HepG2 (cell line): ENCODE measurements around the gene TTC4. TPM values are rescaled to one million over a fixed set of nuclear protein-coding genes. Genes with fewer than 3 reads are reported as not detected.

ENCODE experiments used
- BATF2 ChIP-seq: sonication (generic); formaldehyde crosslinking; IDR thresholded peaks from 2 replicates; pipeline ENCODE4 v1.8.0; 2022; ENCODE audit warnings: mild to moderate bottlenecking, missing genetic modification reagents, moderate library complexity
- FOXA3 ChIP-seq: IDR thresholded peaks from 2 replicates; pipeline ENCODE4 v1.6.1; 2016; ENCODE audit warnings: missing genetic modification reagents, missing compliant biosample characterization
- HOXA3 ChIP-seq: sonication (generic); formaldehyde crosslinking; IDR thresholded peaks from 2 replicates; pipeline ENCODE4 v1.5.0; 2020; ENCODE audit warnings: missing genetic modification reagents
- JARID2 ChIP-seq: sonication (generic); formaldehyde crosslinking; IDR thresholded peaks from 2 replicates; pipeline ENCODE4 v1.8.1; 2023; ENCODE audit warnings: missing genetic modification reagents, inconsistent platforms; ENCODE audit not compliant: insufficient replicate concordance
- KAT8 ChIP-seq: IDR thresholded peaks from 2 replicates; pipeline ENCODE4 v1.6.1; 2016; ENCODE audit warnings: missing genetic modification reagents, missing compliant biosample characterization
- LRRFIP1 ChIP-seq: sonication (generic); formaldehyde crosslinking; conservative IDR thresholded peaks from 2 replicates; pipeline ENCODE4 v1.4.0; 2020; ENCODE audit warnings: missing genetic modification reagents
- NR2F6 ChIP-seq, 2 experiments: IDR thresholded peaks; 2 replicates each; pipeline ENCODE4 v1.6.1; 2016; ENCODE audit warnings: antibody characterized with exemption in 1 of 2, mild to moderate bottlenecking in 1 of 2
- SMYD3 ChIP-seq: sonication (generic); formaldehyde crosslinking; IDR thresholded peaks from 2 replicates; pipeline ENCODE4 v1.8.1; 2023; ENCODE audit warnings: mild to moderate bottlenecking, missing genetic modification reagents
- STAG1 ChIP-seq: sonication (generic); formaldehyde crosslinking; IDR thresholded peaks from 2 replicates; pipeline ENCODE4 v1.4.0; 2020; ENCODE audit warnings: missing genetic modification reagents
- ZBTB14 ChIP-seq: sonication (generic); formaldehyde crosslinking; IDR thresholded peaks from 2 replicates; pipeline ENCODE4 v1.4.0; 2020; ENCODE audit warnings: missing genetic modification reagents
- ZBTB46 ChIP-seq: sonication (generic); formaldehyde crosslinking; IDR thresholded peaks from 2 replicates; pipeline ENCODE4 v1.4.0; 2020; ENCODE audit warnings: mild to moderate bottlenecking, missing genetic modification reagents, borderline replicate concordance
- ZNF567 ChIP-seq: sonication (generic); formaldehyde crosslinking; IDR thresholded peaks from 2 replicates; pipeline ENCODE4 v1.8.1; 2023; ENCODE audit warnings: mild to moderate bottlenecking, missing genetic modification reagents, borderline replicate concordance
- ZNF878 ChIP-seq: sonication (generic); formaldehyde crosslinking; IDR thresholded peaks from 2 replicates; pipeline ENCODE4 v1.8.1; 2023; ENCODE audit warnings: mild to moderate bottlenecking, missing genetic modification reagents, moderate library complexity
- polyA plus RNA-seq, 8 experiments: library from polyadenylated mRNA; depleted of rRNA in 3 of 8; stranded (reverse) in 7 of 8; unstranded in 1 of 8; fragments of >200 nt; fragmentation: Illumina TruSeq in 4 of 8; extraction: Trizol in 4 of 8; gene quantifications; 2 replicates each; pipeline versions ENCODE4 v1.2.1 to v1.2.3, GENCODE V29; 2011 to 2016; ENCODE audit warnings: low read depth in 4 of 8, missing spikeins in 1 of 8, mixed read lengths in 1 of 8; ENCODE audit not compliant: insufficient read depth in 1 of 8
- total RNA-seq, 5 experiments: library from RNA; depleted of rRNA; stranded (reverse); fragments of >200 nt; fragmentation: Illumina TruSeq; extraction: Trizol; gene quantifications; 2 replicates each; pipeline ENCODE4 v1.2.3, GENCODE V29; 2016; ENCODE audit warnings: low read depth in 1 of 5
- TF ChIP-seq, protein P1 (sequence below): sonication (generic); formaldehyde crosslinking; IDR thresholded peaks from 2 replicates; pipeline ENCODE4 v1.9.0; 2021; ENCODE audit warnings: missing genetic modification reagents, mild to moderate bottlenecking, borderline replicate concordance
- TF ChIP-seq, protein P2 (sequence below): sonication (generic); formaldehyde crosslinking; IDR thresholded peaks from 2 replicates; pipeline ENCODE4 v1.5.0; 2020; ENCODE audit warnings: mild to moderate bottlenecking, missing genetic modification reagents

TTC4 gene
- total and polyA plus RNA-seq, 2 of the 13 experiments (the other 11 are each of a cell fraction or from before 2014, with no cell fraction given), result 13.1 to 24.7 TPM

- no peak for TF ChIP-seq ZNF878 (CRISPR knock-in tag)
- 0 out of 2 replicates have a peak, but pooled peaks have one; percentile 27 for TF ChIP-seq SMYD3 (CRISPR knock-in tag)
- no peak for TF ChIP-seq STAG1 (CRISPR knock-in tag)
- peak; percentile 53 for TF ChIP-seq FOXA3
- TF ChIP-seq ZBTB46 (CRISPR knock-in tag), result no peak
- TF ChIP-seq ZNF567 (CRISPR knock-in tag), result no peak
- TF ChIP-seq ZBTB14, result no peak
- TF ChIP-seq, protein P1, sequence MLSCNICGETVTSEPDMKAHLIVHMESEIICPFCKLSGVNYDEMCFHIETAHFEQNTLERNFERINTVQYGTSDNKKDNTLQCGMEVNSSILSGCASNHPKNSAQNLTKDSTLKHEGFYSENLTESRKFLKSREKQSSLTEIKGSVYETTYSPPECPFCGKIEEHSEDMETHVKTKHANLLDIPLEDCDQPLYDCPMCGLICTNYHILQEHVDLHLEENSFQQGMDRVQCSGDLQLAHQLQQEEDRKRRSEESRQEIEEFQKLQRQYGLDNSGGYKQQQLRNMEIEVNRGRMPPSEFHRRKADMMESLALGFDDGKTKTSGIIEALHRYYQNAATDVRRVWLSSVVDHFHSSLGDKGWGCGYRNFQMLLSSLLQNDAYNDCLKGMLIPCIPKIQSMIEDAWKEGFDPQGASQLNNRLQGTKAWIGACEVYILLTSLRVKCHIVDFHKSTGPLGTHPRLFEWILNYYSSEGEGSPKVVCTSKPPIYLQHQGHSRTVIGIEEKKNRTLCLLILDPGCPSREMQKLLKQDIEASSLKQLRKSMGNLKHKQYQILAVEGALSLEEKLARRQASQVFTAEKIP (CRISPR knock-in tag), result no peak
- TF ChIP-seq BATF2, result no peak
- TF ChIP-seq, protein P2, sequence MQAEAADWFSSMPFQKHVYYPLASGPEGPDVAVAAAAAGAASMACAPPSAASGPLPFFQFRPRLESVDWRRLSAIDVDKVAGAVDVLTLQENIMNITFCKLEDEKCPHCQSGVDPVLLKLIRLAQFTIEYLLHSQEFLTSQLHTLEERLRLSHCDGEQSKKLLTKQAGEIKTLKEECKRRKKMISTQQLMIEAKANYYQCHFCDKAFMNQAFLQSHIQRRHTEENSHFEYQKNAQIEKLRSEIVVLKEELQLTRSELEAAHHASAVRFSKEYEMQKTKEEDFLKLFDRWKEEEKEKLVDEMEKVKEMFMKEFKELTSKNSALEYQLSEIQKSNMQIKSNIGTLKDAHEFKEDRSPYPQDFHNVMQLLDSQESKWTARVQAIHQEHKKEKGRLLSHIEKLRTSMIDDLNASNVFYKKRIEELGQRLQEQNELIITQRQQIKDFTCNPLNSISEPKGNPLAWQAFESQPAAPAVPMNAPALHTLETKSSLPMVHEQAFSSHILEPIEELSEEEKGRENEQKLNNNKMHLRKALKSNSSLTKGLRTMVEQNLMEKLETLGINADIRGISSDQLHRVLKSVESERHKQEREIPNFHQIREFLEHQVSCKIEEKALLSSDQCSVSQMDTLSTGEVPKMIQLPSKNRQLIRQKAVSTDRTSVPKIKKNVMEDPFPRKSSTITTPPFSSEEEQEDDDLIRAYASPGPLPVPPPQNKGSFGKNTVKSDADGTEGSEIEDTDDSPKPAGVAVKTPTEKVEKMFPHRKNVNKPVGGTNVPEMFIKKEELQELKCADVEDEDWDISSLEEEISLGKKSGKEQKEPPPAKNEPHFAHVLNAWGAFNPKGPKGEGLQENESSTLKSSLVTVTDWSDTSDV (CRISPR knock-in tag), result 0 out of 2 replicates have a peak, but pooled peaks have one; percentile 49
- peak; percentile 90 for TF ChIP-seq KAT8 (CRISPR knock-in tag)
- TF ChIP-seq LRRFIP1 (CRISPR knock-in tag), result no peak
- TF ChIP-seq HOXA3 (CRISPR knock-in tag), result peak; percentile 61; the same call in 1 of the 2 replicates
- no peak for TF ChIP-seq NR2F6 (IDR thresholded peaks at IDR 0.05)
- TF ChIP-seq NR2F6 (CRISPR knock-in tag; IDR thresholded peaks at IDR 0.05), result no peak
- no peak for TF ChIP-seq JARID2 (CRISPR knock-in tag)
These were observed 48.7 kb downstream of the TTC4 start, which contains the start of gene PARS2 (continued) for GRCh38 chr1:54764133-54764921.
